Measurements from ENCODE around the gene BCL2L14.

BCL2L14 gene

GRCh38 chr12:12033824-12034223 lies 36.9 kb upstream of the BCL2L14 start:
- Histone ChIP-seq H3K27me3 (ENCODE audit: low read depth, low read length) (no peaks in the 10 kb centered on the region), H3K9me3 (ENCODE audit: control insufficient read depth in 1 of 2, low read length in 2 of 2) (no peaks in the 10 kb centered on the region), H3K4me1 (ENCODE audit: control insufficient read depth in 1 of 2, insufficient read depth in 2 of 2, low read length in 2 of 2) (peaks cover 0 to 9% of the 10 kb centered on the region in 2 donors), H3K27ac (ENCODE audit: low read length) (no peak overlapping the region), H3K36me3 (ENCODE audit: control insufficient read depth in 1 of 2, insufficient read depth in 2 of 2, low read length in 2 of 2) (no peaks in the 10 kb centered on the region), H3K4me3 (ENCODE audit: low read depth in 1 of 2, low read length in 2 of 2) (no peak overlapping the region)

DNA sequence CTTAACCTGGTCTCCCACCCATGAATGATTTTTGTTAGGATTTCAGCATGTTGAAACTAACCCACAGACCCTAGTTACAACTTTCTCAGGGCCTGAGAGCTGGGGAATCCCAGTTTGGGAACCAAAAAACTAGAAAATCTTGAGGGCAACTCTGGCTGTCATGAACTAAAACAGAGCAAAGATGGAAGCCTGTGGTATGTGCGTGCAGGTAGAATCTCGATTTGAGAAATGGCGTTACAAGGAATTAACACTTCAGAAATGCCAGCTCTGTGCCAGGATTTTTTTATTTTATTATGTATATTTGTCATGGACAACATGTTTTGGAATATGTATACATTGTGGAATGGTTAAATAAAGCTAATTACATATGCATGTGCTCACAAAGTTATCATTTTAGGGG lies 36.4 kb upstream of the BCL2L14 start:
- Histone ChIP-seq H3K4me3 (ENCODE audit: low read depth in 1 of 2, low read length in 2 of 2) (no peak overlapping the region), H3K4me1 (ENCODE audit: control insufficient read depth in 1 of 2, insufficient read depth in 2 of 2, low read length in 2 of 2) (peaks cover 0 to 9% of the 10 kb centered on the region in 2 donors), H3K27ac (ENCODE audit: low read length) (no peak overlapping the region), H3K36me3 (ENCODE audit: control insufficient read depth in 1 of 2, insufficient read depth in 2 of 2, low read length in 2 of 2) (no peaks in the 10 kb centered on the region), H3K9me3 (ENCODE audit: control insufficient read depth in 1 of 2, low read length in 2 of 2) (no peaks in the 10 kb centered on the region), H3K27me3 (ENCODE audit: low read depth, low read length) (no peaks in the 10 kb centered on the region)

DNA sequence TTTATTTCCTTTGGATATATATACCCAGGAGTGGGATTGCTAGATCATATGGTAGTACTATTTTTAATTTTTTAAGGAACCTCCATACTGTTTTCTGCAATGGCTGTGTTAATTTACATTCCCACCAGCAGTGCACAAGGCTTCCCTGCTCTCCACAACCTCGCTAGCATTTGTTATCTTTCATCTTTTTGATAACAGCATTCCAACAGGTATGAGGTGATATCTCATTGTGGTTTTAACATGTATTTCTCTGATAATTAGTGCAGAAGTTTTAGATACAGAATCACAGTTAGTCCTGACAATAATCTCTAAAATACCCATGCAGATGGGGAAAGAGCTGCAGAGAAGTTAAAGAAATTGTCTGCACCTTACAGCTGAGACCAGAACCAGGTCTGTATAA lies 35.5 kb upstream of the BCL2L14 start:
- Histone ChIP-seq H3K4me3 (ENCODE audit: low read depth in 1 of 2, low read length in 2 of 2) (no peak overlapping the region), H3K36me3 (ENCODE audit: control insufficient read depth in 1 of 2, insufficient read depth in 2 of 2, low read length in 2 of 2) (no peaks in the 10 kb centered on the region), H3K9me3 (ENCODE audit: control insufficient read depth in 1 of 2, low read length in 2 of 2) (no peaks in the 10 kb centered on the region), H3K27ac (ENCODE audit: low read length) (no peak overlapping the region), H3K27me3 (ENCODE audit: low read depth, low read length) (no peaks in the 10 kb centered on the region), H3K4me1 (ENCODE audit: control insufficient read depth in 1 of 2, insufficient read depth in 2 of 2, low read length in 2 of 2) (peaks cover 0 to 9% of the 10 kb centered on the region in 2 donors)

- Histone ChIP-seq H3K9me3 (ENCODE audit: control insufficient read depth in 1 of 2, low read length in 2 of 2) (no peaks in the 10 kb centered on the region), H3K4me3 (ENCODE audit: low read depth in 1 of 2, low read length in 2 of 2) (no peak overlapping the region), H3K36me3 (ENCODE audit: control insufficient read depth in 1 of 2, insufficient read depth in 2 of 2, low read length in 2 of 2) (no peaks in the 10 kb centered on the region), H3K4me1 (ENCODE audit: control insufficient read depth in 1 of 2, insufficient read depth in 2 of 2, low read length in 2 of 2) (peaks cover 0 to 9% of the 10 kb centered on the region in 2 donors), H3K27ac (ENCODE audit: low read length) (no peak overlapping the region), H3K27me3 (ENCODE audit: low read depth, low read length) (no peaks in the 10 kb centered on the region)
Measured at GRCh38 chr12:12036901-12037300, 33.8 kb upstream of the BCL2L14 start.

GRCh38 chr12:12039897-12040296 lies 30.8 kb upstream of the BCL2L14 start:
- Histone ChIP-seq H3K27me3 (ENCODE audit: low read depth, low read length) (no peaks in the 10 kb centered on the region), H3K4me3 (ENCODE audit: low read depth in 1 of 2, low read length in 2 of 2) (no peak overlapping the region), H3K9me3 (ENCODE audit: control insufficient read depth in 1 of 2, low read length in 2 of 2) (no peaks in the 10 kb centered on the region), H3K36me3 (ENCODE audit: control insufficient read depth in 1 of 2, insufficient read depth in 2 of 2, low read length in 2 of 2) (no peaks in the 10 kb centered on the region), H3K27ac (ENCODE audit: low read length) (no peak overlapping the region), H3K4me1 (ENCODE audit: control insufficient read depth in 1 of 2, insufficient read depth in 2 of 2, low read length in 2 of 2) (no peaks in the 10 kb centered on the region)

DNA sequence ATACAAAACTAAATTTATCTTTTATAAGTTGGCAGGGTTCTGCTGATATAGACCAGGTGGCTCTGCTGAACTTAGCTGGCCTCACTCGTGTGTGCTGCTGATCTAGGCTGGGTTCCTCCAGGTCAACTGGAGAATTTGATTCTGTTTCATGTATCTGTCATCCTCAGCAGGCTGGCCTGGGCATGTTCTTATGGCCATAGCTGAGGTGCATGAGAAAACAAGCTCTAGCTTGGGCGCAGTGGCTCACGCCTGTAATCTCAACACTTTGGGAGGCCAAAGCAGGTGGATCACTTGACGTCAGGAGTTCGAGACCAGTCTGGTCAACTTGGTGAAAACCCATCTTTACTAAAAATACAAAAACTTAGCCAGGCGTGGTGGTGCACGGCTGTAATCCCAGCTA lies 24.3 kb upstream of the BCL2L14 start:
- Histone ChIP-seq H3K27me3 (ENCODE audit: low read depth, low read length) (no peaks in the 10 kb centered on the region), H3K36me3 (ENCODE audit: control insufficient read depth in 1 of 2, insufficient read depth in 2 of 2, low read length in 2 of 2) (no peaks in the 10 kb centered on the region), H3K9me3 (ENCODE audit: control insufficient read depth in 1 of 2, low read length in 2 of 2) (no peaks in the 10 kb centered on the region), H3K27ac (ENCODE audit: low read length) (no peak overlapping the region), H3K4me3 (ENCODE audit: low read depth in 1 of 2, low read length in 2 of 2) (no peak overlapping the region), H3K4me1 (ENCODE audit: control insufficient read depth in 1 of 2, insufficient read depth in 2 of 2, low read length in 2 of 2) (no peaks in the 10 kb centered on the region)

- Histone ChIP-seq H3K36me3 (ENCODE audit: control insufficient read depth in 1 of 2, insufficient read depth in 2 of 2, low read length in 2 of 2) (no peaks in the 10 kb centered on the region), H3K4me3 (ENCODE audit: low read depth in 1 of 2, low read length in 2 of 2) (no peak overlapping the region), H3K9me3 (ENCODE audit: control insufficient read depth in 1 of 2, low read length in 2 of 2) (no peaks in the 10 kb centered on the region), H3K4me1 (ENCODE audit: control insufficient read depth in 1 of 2, insufficient read depth in 2 of 2, low read length in 2 of 2) (no peaks in the 10 kb centered on the region), H3K27ac (ENCODE audit: low read length) (no peak overlapping the region), H3K27me3 (ENCODE audit: low read depth, low read length) (no peaks in the 10 kb centered on the region)
Measured at GRCh38 chr12:12047682-12048081, 23.1 kb upstream of the BCL2L14 start.

- Histone ChIP-seq H3K9me3 (ENCODE audit: control insufficient read depth in 1 of 2, low read length in 2 of 2) (no peaks in the 10 kb centered on the region), H3K27me3 (ENCODE audit: low read depth, low read length) (no peaks in the 10 kb centered on the region), H3K4me1 (ENCODE audit: control insufficient read depth in 1 of 2, insufficient read depth in 2 of 2, low read length in 2 of 2) (no peaks in the 10 kb centered on the region), H3K27ac (ENCODE audit: low read length) (no peak overlapping the region), H3K4me3 (ENCODE audit: low read depth in 1 of 2, low read length in 2 of 2) (no peak overlapping the region), H3K36me3 (ENCODE audit: control insufficient read depth in 1 of 2, insufficient read depth in 2 of 2, low read length in 2 of 2) (no peaks in the 10 kb centered on the region)
Measured at GRCh38 chr12:12048266-12048665, 22.5 kb upstream of the BCL2L14 start.

- H3K4me3 ChIP-seq (ENCODE audit: low read depth in 1 of 2, low read length in 2 of 2), result no peak overlapping the region
- no peaks in the 10 kb centered on the region for H3K4me1 ChIP-seq (ENCODE audit: control insufficient read depth in 1 of 2, insufficient read depth in 2 of 2, low read length in 2 of 2)
- no peaks in the 10 kb centered on the region for H3K9me3 ChIP-seq (ENCODE audit: control insufficient read depth in 1 of 2, low read length in 2 of 2)
- no peaks in the 10 kb centered on the region for H3K36me3 ChIP-seq (ENCODE audit: control insufficient read depth in 1 of 2, insufficient read depth in 2 of 2, low read length in 2 of 2)
- H3K27ac ChIP-seq (ENCODE audit: low read length), result no peak overlapping the region
- H3K27me3 ChIP-seq (ENCODE audit: low read depth, low read length), result no peaks in the 10 kb centered on the region
Measured at GRCh38 chr12:12048714-12049113, 22.0 kb upstream of the BCL2L14 start.

GRCh38 chr12:12051668-12052067 lies 19.1 kb upstream of the BCL2L14 start:
- Histone ChIP-seq H3K27me3 (ENCODE audit: low read depth, low read length) (no peaks in the 10 kb centered on the region), H3K36me3 (ENCODE audit: control insufficient read depth in 1 of 2, insufficient read depth in 2 of 2, low read length in 2 of 2) (no peaks in the 10 kb centered on the region), H3K27ac (ENCODE audit: low read length) (no peak overlapping the region), H3K4me3 (ENCODE audit: low read depth in 1 of 2, low read length in 2 of 2) (no peak overlapping the region), H3K4me1 (ENCODE audit: control insufficient read depth in 1 of 2, insufficient read depth in 2 of 2, low read length in 2 of 2) (no peaks in the 10 kb centered on the region), H3K9me3 (ENCODE audit: control insufficient read depth in 1 of 2, low read length in 2 of 2) (no peaks in the 10 kb centered on the region)

DNA sequence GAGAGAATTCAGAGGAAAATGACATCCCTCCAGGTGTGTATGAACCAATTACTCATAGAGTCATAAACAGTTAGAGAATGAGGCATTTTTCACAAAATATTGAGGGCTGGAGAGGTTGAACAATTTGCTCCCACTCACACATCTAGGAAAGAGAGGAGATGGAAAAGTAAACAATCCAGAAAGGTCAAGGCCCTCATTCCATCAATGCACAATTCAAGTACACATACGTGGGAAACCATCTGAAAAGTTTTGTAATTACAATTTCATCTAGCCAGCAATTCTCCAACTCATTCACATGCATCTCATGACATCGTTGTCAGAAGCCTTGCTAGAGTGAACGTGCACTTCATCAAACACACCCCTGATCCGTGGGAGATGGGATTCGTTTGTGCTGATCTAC lies 15.7 kb upstream of the BCL2L14 start:
- H3K4me3 ChIP-seq (ENCODE audit: low read depth in 1 of 2, low read length in 2 of 2), result no peak overlapping the region
- no peaks in the 10 kb centered on the region for H3K4me1 ChIP-seq (ENCODE audit: control insufficient read depth in 1 of 2, insufficient read depth in 2 of 2, low read length in 2 of 2)
- no peaks in the 10 kb centered on the region for H3K9me3 ChIP-seq (ENCODE audit: control insufficient read depth in 1 of 2, low read length in 2 of 2)
- no peak overlapping the region for H3K27ac ChIP-seq (ENCODE audit: low read length)
- H3K27me3 ChIP-seq (ENCODE audit: low read depth, low read length), result no peaks in the 10 kb centered on the region
- H3K36me3 ChIP-seq (ENCODE audit: control insufficient read depth in 1 of 2, insufficient read depth in 2 of 2, low read length in 2 of 2), result no peaks in the 10 kb centered on the region

- no peaks in the 10 kb centered on the region for H3K36me3 ChIP-seq (ENCODE audit: control insufficient read depth in 1 of 2, insufficient read depth in 2 of 2, low read length in 2 of 2)
- H3K4me3 ChIP-seq (ENCODE audit: low read depth in 1 of 2, low read length in 2 of 2), result no peak overlapping the region
- H3K4me1 ChIP-seq (ENCODE audit: control insufficient read depth in 1 of 2, insufficient read depth in 2 of 2, low read length in 2 of 2), result no peaks in the 10 kb centered on the region
- no peaks in the 10 kb centered on the region for H3K9me3 ChIP-seq (ENCODE audit: control insufficient read depth in 1 of 2, low read length in 2 of 2)
- H3K27ac ChIP-seq (ENCODE audit: low read length), result no peak overlapping the region
- H3K27me3 ChIP-seq (ENCODE audit: low read depth, low read length), result no peaks in the 10 kb centered on the region
Measured at GRCh38 chr12:12056951-12057350, 13.8 kb upstream of the BCL2L14 start.
